Measurements from ENCODE around the gene UBASH3B.
A peak's percentile ranks its signal among the peaks of the same experiment; 100 is the strongest.
"Not testable (repeated sequence)": the region's sequence is repeated elsewhere in the genome, so short reads cannot be mapped to it uniquely, and the experiment has no call there.

Gene UBASH3B

DNA sequence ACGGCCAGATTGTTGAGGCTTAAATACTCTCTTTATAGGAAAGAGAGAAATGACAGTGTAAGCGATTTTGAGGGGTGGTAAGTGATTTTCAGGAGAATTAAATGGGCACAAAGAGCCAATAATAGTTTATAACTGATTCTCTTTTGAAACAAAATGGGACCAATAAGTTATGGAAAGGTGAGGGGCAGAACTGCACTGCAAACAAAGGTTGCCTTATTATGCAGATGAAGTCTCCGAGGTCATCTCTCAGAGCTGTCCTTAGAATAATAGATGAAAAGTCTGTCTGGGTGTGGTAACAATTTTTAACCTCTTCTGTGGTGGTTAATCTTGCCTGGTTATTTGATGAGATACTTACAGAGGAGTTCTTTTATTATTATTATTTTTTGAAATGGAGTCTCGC is 168.0 kb downstream of the UBASH3B start:
- H3K27me3 ChIP-seq (ENCODE audit: insufficient read depth, low read length, poor library complexity, severe bottlenecking) = no peaks in the 10 kb centered on the region
- H4K20me1 ChIP-seq (ENCODE audit: insufficient read depth, low read length, poor library complexity, severe bottlenecking) = no peaks in the 10 kb centered on the region
- H3K36me3 ChIP-seq (ENCODE audit: insufficient read depth, low read length) = no peaks in the 10 kb centered on the region
- peaks cover 3% of the 10 kb centered on the region; the same call in 1 of the 2 replicates for H3F3A ChIP-seq (ENCODE audit: low read depth)
- H3K79me2 ChIP-seq (ENCODE audit: insufficient read depth, low read length) = no peaks in the 10 kb centered on the region
- no peak overlapping the region for H2AFZ ChIP-seq (ENCODE audit: low read length)
- no peaks in the 10 kb centered on the region for H3K9me2 ChIP-seq (replicated peaks; ENCODE audit: low read depth, low read length)
- H3K4me3 ChIP-seq (ENCODE audit: low read length, poor library complexity, severe bottlenecking) = no peak overlapping the region
- H3K9me3 ChIP-seq (ENCODE audit: insufficient read depth, low read depth, low read length) = peaks cover 22% of the 10 kb centered on the region; the same call in 1 of the 2 replicates
- H3K4me2 ChIP-seq (ENCODE audit: low read depth, low read length, poor library complexity, severe bottlenecking) = no peak overlapping the region
- H3K9ac ChIP-seq (ENCODE audit: low read depth, low read length, poor library complexity, severe bottlenecking) = no peak overlapping the region
- TF ChIP-seq, protein P1, sequence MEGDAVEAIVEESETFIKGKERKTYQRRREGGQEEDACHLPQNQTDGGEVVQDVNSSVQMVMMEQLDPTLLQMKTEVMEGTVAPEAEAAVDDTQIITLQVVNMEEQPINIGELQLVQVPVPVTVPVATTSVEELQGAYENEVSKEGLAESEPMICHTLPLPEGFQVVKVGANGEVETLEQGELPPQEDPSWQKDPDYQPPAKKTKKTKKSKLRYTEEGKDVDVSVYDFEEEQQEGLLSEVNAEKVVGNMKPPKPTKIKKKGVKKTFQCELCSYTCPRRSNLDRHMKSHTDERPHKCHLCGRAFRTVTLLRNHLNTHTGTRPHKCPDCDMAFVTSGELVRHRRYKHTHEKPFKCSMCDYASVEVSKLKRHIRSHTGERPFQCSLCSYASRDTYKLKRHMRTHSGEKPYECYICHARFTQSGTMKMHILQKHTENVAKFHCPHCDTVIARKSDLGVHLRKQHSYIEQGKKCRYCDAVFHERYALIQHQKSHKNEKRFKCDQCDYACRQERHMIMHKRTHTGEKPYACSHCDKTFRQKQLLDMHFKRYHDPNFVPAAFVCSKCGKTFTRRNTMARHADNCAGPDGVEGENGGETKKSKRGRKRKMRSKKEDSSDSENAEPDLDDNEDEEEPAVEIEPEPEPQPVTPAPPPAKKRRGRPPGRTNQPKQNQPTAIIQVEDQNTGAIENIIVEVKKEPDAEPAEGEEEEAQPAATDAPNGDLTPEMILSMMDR (conservative IDR thresholded peaks at IDR 0.05; ENCODE audit: low read length) = no peak
- no peak for TF ChIP-seq EZH2phosphoT487 (IDR thresholded peaks at IDR 0.05; ENCODE audit: borderline replicate concordance)
- H3K4me1 ChIP-seq (ENCODE audit: insufficient read depth, low read length, poor library complexity, severe bottlenecking) = peaks cover 25% of the 10 kb centered on the region

DNA sequence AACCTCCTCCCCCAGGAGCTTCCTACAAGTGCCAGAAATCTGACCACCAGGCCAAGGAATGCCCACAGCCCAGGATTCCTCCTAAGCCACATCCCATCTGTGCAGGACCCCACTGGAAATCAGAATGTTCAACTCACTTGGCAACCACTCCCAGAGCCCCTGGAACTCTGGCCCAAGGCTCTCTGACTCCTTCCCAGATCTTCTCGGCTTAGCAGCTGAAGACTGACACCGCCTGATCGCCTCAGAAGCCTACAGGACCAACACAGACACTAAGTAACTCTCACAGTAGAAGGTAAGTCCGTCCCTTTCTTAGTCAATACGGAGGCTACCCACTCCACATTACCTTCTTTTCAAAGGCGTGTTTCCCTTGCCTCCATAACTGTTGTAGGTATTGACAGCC is 173.8 kb downstream of the UBASH3B start:
- not testable (repeated sequence) for H3K79me2 ChIP-seq (ENCODE audit: insufficient read depth, low read length); H2AFZ ChIP-seq (ENCODE audit: low read length); H3K9me3 ChIP-seq (ENCODE audit: insufficient read depth, low read depth, low read length); H3K9me2 ChIP-seq (replicated peaks; ENCODE audit: low read depth, low read length); H3K4me2 ChIP-seq (ENCODE audit: low read depth, low read length, poor library complexity, severe bottlenecking); H3K36me3 ChIP-seq (ENCODE audit: insufficient read depth, low read length); H3K9ac ChIP-seq (ENCODE audit: low read depth, low read length, poor library complexity, severe bottlenecking); H4K20me1 ChIP-seq (ENCODE audit: insufficient read depth, low read length, poor library complexity, severe bottlenecking); H3K27me3 ChIP-seq (ENCODE audit: insufficient read depth, low read length, poor library complexity, severe bottlenecking); H3K4me3 ChIP-seq (ENCODE audit: low read length, poor library complexity, severe bottlenecking); H3F3A ChIP-seq (ENCODE audit: low read depth)
- peaks cover 26% of the 10 kb centered on the region for H3K4me1 ChIP-seq (ENCODE audit: insufficient read depth, low read length, poor library complexity, severe bottlenecking)

GRCh38 chr11:122832297-122832696 is 176.8 kb downstream of the UBASH3B start:
- H2AFZ ChIP-seq (ENCODE audit: low read length); H3F3A ChIP-seq (ENCODE audit: low read depth); H4K20me1 ChIP-seq (ENCODE audit: insufficient read depth, low read length, poor library complexity, severe bottlenecking); H3K4me3 ChIP-seq (ENCODE audit: low read length, poor library complexity, severe bottlenecking); H3K36me3 ChIP-seq (ENCODE audit: insufficient read depth, low read length); H3K9me3 ChIP-seq (ENCODE audit: insufficient read depth, low read depth, low read length); H3K9me2 ChIP-seq (replicated peaks; ENCODE audit: low read depth, low read length); H3K79me2 ChIP-seq (ENCODE audit: insufficient read depth, low read length); H3K27me3 ChIP-seq (ENCODE audit: insufficient read depth, low read length, poor library complexity, severe bottlenecking): not testable (repeated sequence)
- peak overlapping the region; percentile 4 for H3K9ac ChIP-seq (ENCODE audit: low read depth, low read length, poor library complexity, severe bottlenecking)
- H3K4me1 ChIP-seq (ENCODE audit: insufficient read depth, low read length, poor library complexity, severe bottlenecking) = peaks cover 36% of the 10 kb centered on the region
- H3K4me2 ChIP-seq (ENCODE audit: low read depth, low read length, poor library complexity, severe bottlenecking) = peak overlapping the region; percentile 62

- no peaks in the 10 kb centered on the region for H4K20me1 ChIP-seq (ENCODE audit: insufficient read depth, low read length, poor library complexity, severe bottlenecking)
- peak overlapping the region; percentile 62 for H3K4me2 ChIP-seq (ENCODE audit: low read depth, low read length, poor library complexity, severe bottlenecking)
- peaks cover 36% of the 10 kb centered on the region for H3K4me1 ChIP-seq (ENCODE audit: insufficient read depth, low read length, poor library complexity, severe bottlenecking)
- peak overlapping the region; percentile 28 for H3K4me3 ChIP-seq (ENCODE audit: low read length, poor library complexity, severe bottlenecking)
- H3K36me3 ChIP-seq (ENCODE audit: insufficient read depth, low read length) = no peaks in the 10 kb centered on the region
- H2AFZ ChIP-seq (ENCODE audit: low read length) = no peak overlapping the region
- no peaks in the 10 kb centered on the region for H3K9me3 ChIP-seq (ENCODE audit: insufficient read depth, low read depth, low read length)
- H3K27me3 ChIP-seq (ENCODE audit: insufficient read depth, low read length, poor library complexity, severe bottlenecking) = no peaks in the 10 kb centered on the region
- peak overlapping the region; percentile 4 for H3K9ac ChIP-seq (ENCODE audit: low read depth, low read length, poor library complexity, severe bottlenecking)
- H3K79me2 ChIP-seq (ENCODE audit: insufficient read depth, low read length) = no peaks in the 10 kb centered on the region
- H3K9me2 ChIP-seq (replicated peaks; ENCODE audit: low read depth, low read length) = no peaks in the 10 kb centered on the region
- no peak for TF ChIP-seq EZH2phosphoT487 (IDR thresholded peaks at IDR 0.05; ENCODE audit: borderline replicate concordance)
- TF ChIP-seq, protein P1 (conservative IDR thresholded peaks at IDR 0.05; ENCODE audit: low read length) = no peak
- no peaks in the 10 kb centered on the region for H3F3A ChIP-seq (ENCODE audit: low read depth)
These were observed 177.4 kb downstream of the UBASH3B start for GRCh38 chr11:122832721-122833470.
